NCI-H524 (cell line): ENCODE measurements around the gene HYDIN.
A peak's percentile ranks its signal among the peaks of the same experiment; 100 is the strongest.

Experiments used
- DNase-seq, 2 experiments: peaks; one replicate each; lab custom pipeline; 2025; lab: John Stamatoyannopoulos, UW

HYDIN gene

GRCh38 chr16:71230122-71230845 is at the start of gene HYDIN:
Gene HYDIN (minus strand): TSS chr16:71230722. CDS start chr16:71186895, 43,827 bp downstream.
- DNase-seq, result peak; percentile 71 to 89

DNA sequence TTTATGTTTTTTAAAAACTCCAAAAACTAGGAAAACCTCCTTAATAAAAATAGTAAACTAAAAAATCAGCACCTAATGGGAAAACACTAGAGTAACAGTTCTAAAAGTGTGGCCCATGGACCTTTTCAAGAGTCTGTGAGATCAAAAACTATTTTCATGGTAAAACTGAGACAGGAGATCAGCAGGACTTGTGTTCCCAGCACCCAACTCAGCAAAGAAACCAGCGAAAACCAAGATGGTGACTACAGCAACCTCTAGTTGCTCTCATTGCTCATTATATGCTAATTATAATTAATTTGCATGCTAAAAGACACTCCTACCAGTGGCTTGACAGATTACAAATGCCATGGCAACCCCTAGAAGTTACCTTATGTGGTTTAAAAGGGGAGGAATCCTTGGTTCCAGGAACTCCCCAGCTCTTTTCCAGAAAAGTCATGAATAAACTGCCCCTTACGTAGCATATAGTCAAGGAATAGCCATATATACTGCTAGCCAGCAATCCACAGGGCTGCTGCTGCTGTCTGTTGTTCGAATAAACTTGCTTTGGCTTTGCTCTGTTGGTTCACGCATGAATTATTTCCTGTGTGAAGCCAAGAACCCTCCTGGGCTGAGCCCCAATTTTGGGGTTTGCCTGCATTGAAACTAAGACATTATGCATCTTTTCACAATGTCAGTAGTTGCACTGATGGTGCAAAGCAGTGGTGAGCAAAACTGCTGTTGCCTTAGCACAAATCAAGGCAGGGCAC is 46.2 kb upstream of the HYDIN start:
- DNase-seq, result no peak

DNA sequence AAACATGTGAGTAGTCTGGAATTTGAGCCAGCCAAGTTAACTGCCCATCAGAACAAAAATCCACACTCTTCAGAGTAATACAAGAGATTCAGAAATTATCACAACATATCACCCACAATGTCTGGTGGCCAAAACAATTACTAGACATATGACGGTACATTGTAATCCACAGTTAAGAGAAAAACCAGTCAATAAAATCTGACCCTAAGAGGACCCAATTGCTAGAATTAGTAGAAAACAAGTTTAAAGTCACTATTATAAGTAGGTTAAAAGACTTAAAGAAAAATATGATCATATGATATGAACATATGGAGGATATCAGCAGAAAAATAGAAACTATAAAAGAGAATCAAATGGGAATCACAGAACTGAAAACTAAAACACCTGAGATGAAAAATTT is 42.9 kb upstream of the HYDIN start:
- DNase-seq, result no peak

DNA sequence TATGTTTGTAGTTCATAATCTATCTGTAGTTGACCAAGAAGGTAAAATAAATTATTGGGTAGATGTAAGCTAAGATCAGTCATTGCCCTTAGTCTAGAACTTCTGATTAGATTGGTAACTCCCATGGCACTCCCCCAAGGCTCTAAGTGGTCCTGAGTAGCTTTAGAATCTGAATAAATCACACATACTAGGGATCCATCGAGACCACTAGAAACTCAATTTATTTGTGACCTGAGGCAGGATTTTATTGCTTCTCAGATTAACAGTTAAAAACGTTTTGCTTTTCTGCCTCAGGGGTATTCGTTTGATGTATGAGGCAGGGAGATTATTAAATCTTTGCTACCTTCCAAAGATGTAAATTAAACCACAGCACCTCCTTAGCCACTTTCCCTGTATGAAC is 33.8 kb upstream of the HYDIN start:
- DNase-seq, result no peak

- no peak for DNase-seq
These were observed 33.1 kb upstream of the HYDIN start for GRCh38 chr16:71263582-71263981.

DNA sequence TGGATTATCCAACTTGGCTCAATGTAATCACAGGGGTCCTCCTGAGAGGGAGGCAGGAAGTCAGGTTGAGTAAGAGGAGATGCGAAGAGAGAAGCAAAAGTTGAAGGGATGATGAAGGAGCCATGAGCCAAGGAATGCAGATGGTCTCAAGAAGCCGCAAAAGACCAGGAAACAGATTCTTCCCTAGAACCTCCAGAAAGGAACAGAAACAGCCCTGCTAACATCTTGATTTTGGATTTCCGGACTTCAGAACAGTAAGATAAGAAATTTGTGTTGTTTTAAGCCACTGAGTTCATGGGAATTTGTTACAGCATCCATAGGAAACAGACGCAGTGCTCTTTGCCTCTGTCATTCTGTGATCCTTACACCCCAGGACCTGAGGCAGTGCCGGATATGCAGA is 31.9 kb upstream of the HYDIN start:
- DNase-seq, result no peak

DNA sequence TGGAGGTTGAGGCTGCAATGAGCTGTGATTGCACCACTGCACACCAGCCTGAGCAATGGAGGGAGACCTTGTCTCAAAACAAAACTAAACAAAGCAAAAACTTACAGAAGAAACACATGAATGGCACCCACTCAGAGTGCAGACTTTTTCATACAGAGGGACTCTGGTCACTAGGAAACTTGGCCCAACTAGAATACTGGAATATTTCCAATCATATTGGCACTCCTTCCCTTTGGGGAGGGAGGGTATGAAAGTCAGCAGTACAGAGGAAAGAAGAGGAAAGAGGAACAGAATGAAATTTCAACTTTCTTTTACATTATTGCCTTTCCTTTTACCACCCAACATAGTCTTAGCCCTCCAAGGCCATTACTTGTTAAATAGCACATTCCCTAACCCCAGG is 30.5 kb upstream of the HYDIN start:
- no peak for DNase-seq

DNA sequence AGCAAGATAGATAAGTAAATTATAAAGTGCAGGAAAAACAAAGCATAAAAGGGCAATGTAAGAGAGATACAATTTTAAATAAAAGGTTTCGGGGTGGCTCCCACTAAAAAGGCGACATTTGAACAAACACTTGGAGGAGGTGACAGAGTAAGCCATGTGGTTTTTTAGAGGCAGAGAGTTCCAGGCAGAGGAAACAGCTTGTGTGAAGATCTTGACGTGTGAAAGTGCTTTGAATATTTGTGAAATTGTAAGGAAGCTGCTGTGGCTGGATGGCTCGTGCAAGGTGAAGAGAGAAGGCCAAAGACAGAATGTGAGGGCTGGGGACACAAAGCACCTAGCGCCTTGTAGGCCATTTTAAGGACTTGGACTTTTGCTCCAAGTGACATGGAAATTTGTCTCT is 28.6 kb upstream of the HYDIN start:
- no peak for DNase-seq

DNA sequence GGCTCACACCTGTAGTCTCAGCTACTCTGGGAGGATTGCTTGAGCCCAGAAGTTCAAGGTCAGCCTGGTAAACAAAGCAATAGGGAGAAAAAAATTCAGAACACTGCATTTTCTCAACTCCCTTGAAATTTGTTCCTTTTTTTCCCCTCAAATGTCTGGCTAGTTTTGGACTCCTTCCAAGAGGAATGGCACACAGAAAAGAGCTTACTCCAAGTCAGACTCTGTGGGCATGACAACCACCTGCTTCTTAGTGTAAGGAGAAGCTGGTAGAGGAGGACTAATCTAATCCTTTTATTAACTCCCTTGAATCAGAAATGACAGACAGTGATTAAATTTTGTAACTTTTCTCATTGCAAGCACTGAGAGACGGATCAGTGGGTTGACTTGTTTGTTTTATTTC is 27.9 kb upstream of the HYDIN start:
- peak; percentile 7 to 54 for DNase-seq

- no peak for DNase-seq
These were observed 27.2 kb upstream of the HYDIN start for GRCh38 chr16:71257768-71258167.

DNA sequence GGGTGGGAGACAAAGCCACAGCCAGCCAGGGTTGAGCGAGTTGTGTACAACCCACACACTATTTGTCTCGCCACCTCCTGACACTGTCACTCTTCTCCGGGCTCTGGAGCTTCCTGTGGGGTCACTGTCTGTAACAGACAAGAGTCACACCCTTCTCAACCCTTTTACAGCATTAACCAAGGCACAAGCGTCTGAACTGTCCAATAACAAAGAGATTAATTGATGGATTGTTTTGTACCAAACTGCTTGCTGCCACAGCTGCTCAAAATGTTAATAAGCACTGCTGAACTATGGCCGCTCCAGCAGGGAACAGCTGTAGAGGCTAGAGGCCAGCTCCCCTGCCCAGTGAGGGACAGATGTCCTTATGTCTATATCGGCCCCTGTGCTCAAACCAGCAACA is 25.2 kb upstream of the HYDIN start:
- DNase-seq, result peak; percentile 62 to 86

DNA sequence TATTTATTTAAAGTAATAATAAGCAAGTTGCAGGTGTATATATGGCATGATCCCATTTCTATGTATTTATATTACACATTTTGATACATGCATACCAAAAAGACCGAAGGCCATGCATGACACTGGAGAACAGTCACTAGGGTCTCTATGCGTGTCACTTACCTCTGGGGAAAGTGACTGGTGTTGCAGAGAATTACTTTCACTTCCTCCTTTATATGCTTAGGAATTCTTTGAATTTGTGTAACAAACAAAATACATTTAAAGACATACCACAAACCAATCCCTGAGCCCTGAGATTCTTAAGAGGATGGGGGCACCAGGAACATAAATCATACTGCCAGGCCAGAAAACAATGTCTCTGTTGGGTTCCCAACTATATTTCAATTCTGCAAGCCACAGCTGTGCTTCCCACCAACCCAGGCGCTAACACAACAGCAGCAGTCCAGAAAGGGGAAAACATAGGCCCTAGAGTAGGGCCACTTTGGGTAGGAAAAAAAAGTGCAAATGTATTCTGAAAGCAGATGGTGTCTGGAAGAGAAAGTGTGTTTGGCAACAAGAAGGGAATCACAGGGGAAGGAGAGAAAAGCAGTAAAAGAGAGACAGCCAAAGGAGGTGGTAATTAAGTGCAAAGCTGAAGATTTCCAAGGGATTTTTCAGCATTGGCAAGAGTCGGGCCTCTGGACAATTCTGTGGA is 24.5 kb upstream of the HYDIN start:
- DNase-seq, result peak in 1 of 2 experiments; percentile 53

DNA sequence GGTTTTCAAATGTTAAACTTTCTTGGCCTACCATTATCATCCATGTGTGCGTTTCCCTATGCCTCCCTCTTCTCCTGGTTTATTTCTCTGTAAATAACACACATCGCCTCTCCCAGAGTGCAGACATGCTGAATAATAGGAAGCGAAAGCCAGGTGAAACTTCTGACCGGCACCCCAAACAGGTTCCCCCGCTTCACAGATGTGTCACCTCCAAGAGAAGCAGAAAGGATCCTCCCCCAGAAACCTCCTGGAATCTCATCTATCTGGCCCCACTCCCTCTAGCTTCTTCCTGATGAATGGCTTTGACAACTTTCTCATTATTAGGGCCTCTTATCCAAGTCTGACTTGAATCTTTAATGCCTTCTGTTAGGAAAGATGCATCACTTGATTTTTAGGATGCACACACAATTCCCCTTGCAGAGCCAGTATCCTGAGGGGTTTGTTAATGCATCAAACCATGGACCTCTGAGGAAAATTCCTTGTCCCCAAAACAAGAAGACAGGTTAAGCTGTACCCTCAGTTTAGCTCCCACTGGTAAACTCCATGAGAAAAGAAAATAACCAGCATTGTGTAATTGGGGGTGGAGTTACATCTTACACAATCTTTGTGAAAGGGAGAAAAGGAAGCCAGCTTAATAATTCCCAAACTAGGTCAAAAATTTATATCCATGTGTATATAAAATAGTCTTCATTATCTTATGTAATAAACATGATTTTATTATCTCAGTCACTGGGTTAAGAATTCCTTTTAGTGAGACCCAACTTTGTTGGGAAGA is 20.1 kb upstream of the HYDIN start:
- DNase-seq, result no peak

- DNase-seq, result no peak
These were observed 18.9 kb upstream of the HYDIN start for GRCh38 chr16:71249399-71249798.

DNA sequence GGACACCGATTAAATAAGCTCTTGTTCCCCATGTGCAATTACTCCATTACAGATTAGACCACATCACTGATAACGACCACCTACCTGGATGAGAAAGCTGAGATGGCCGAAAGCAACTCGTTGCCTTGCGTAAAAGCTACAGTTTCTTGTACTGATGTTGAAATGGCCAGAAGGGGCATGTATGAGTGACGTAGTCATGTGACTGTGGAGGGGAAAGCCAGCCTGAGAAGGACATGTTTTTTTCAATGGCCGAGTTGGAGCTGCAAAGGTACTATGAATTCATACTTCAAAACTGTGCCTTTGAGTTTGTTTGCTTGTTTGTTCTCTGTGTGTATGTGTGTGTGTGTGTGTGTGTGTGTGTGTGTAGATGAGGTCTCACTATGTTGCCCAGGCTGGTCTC is 17.0 kb upstream of the HYDIN start:
- DNase-seq, result no peak

- no peak for DNase-seq
These were observed 15.8 kb upstream of the HYDIN start for GRCh38 chr16:71246309-71246708.

DNA sequence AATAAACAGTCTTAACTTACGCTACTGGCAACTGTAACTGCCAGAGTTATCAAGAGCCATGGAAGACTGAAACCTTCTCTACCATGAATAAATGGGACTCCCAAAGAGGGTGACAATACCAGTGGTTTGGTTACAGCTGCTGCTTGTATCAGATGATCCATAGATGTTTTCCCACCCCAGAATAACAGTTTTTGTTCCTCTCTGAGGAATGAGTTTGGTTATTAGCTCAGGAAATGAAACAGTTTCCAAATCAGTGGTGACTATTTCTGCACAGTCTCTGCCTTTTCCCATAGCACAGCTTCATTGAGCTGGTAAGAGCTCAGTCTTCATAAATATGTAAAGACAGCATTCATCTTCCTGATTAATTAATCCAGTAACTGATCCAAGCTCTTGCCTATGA is 14.0 kb upstream of the HYDIN start:
- DNase-seq, result no peak

DNA sequence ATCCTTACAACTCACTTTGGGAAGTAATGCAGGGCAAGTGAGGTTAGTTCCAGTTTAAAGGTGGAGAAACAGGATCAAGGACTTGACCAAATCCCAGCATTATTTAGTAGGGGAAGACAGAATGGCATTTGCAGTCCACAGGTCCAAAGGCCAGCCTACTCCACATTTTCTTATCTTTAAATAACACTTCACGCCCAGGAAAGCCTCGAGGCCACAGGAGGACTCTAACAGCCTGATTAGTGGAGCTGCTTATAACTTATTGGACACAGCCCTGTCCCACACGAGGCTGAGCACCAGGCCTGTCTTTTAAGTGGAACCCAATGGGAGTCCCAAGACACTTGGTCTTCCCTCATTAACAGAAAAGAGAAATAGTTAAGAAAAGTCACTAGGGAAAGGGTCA is 12.1 kb upstream of the HYDIN start:
- DNase-seq, result no peak

DNA sequence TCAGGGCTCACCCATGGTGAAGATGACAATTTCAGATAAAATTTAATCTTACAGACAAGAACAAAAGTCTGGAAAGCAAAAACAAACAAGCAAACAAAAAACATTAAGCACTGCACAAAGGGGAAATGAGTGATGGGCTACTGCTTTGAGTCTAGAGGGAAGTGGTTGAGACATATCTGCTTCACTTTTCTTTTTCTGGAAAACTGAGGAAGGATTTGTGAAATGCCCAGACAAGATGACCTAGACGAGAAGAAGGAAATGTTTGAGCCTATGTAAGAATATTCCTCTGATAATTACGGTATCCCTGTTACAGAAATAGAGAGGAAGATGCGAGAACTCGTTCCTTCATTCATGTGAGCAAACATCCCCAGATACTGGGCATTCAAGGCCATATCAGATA is 11.5 kb upstream of the HYDIN start:
- no peak for DNase-seq

DNA sequence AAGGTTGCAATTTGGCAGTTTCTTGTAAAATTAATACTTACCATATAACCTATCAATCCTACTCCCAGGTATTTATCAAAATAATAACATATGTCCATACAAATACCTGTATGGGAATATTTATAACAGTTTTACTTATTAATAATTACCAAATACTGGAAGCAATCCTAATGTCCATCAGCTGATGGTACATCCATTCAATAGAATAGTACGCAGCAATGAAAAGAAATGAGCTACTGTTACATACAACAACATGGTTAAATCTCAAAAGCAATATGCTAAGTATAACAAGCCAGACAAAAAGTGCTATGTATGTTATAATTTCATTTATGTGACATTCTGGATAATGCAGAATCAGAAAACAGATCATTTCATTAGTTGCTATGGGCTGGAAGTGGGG is 1.2 kb downstream of the HYDIN start:
- DNase-seq, result no peak

GRCh38 chr16:71226229-71227141 is 4.0 kb downstream of the HYDIN start:
- DNase-seq, result no peak
